MG63 (cell line): ENCODE measurements around the gene HABP2. TPM values are rescaled to one million over a fixed set of nuclear protein-coding genes. Genes with fewer than 3 reads are reported as not detected.

Source experiments
- DNase-seq: peaks from one replicate; pipeline ENCODE4 v3.0.0-alpha.2; 2020
- H3K27me3 ChIP-seq: fragments of 250-450 bp; sonication (Bioruptor Pico); 2 replicates; pipeline ENCODE4 v1.5.1; 2020; ENCODE audit warnings: mild to moderate bottlenecking, moderate library complexity
- H3K36me3 ChIP-seq: fragments of 250-450 bp; sonication (Bioruptor Pico); 2 replicates; pipeline ENCODE4 v1.5.1; 2020; ENCODE audit warnings: mild to moderate bottlenecking, moderate library complexity
- H3K4me3 ChIP-seq: fragments of 250-450 bp; sonication (Bioruptor Pico); 2 replicates; pipeline ENCODE4 v1.5.1; 2020; ENCODE audit warnings: mild to moderate bottlenecking, moderate library complexity
- H3K9me3 ChIP-seq: fragments of 250-450 bp; sonication (Bioruptor Pico); 2 replicates; pipeline ENCODE4 v1.5.1; 2020; ENCODE audit warnings: mild to moderate bottlenecking, moderate library complexity
- total RNA-seq: library from RNA; depleted of rRNA; stranded (reverse); fragments of >200 nt; shearing (Covaris generic); gene quantifications from 2 replicates; pipeline ENCODE4 v1.2.3, GENCODE V29; 2014; ENCODE audit warnings: low replicate concordance

HABP2 gene
- total RNA-seq, 1 experiment from 2014 or later = not detected

DNA sequence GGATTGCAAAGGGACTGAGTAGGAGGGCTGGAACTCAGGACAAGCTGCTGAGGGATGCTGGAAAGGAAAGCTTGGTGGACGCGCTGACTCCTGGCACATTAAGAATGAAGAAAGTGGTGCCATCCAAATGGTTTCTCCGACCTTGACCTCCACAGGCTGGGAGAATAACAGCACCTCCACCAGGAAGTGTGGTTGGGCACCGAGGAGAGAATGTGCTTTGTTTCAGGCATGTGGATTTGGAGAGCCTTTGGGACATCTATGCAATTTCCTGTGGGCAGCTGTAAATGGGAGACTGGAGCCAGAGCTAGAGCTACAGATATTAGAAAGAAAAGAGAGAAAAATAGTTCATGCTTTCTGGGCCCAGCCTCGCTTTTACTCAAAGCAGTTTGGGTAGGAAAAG lies 29.8 kb upstream of the HABP2 start:
- no peak for DNase-seq
- Histone ChIP-seq H3K9me3 (no peaks in the 10 kb centered on the region), H3K36me3 (no peaks in the 10 kb centered on the region), H3K4me3 (no peak overlapping the region), H3K27me3 (no peaks in the 10 kb centered on the region; the same call in 1 of the 2 replicates)

DNA sequence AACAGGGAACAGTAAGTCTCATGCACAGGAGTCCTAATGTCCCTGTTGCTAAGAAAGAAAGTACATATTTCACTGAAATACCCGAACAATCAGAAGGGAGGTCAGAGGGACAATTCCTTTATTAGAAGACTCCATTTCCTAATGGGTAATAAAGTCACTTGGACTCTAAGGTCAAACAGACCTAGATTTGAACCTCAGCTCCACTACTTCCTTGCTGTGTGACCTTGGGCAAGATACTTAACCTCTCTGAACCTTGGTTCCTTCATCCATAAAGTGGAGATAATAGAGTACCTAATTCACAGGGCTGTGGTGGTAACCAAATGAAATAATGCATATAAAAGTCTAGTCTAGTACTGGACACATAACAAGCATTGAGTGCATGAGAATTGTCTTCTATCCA lies 29.2 kb upstream of the HABP2 start:
- Histone ChIP-seq H3K4me3 (no peak overlapping the region), H3K36me3 (no peaks in the 10 kb centered on the region), H3K27me3 (no peaks in the 10 kb centered on the region; the same call in 1 of the 2 replicates), H3K9me3 (no peaks in the 10 kb centered on the region)
- DNase-seq = no peak

- no peak overlapping the region for H3K4me3 ChIP-seq
- H3K27me3 ChIP-seq = no peaks in the 10 kb centered on the region; the same call in 1 of the 2 replicates
- DNase-seq = no peak
- no peaks in the 10 kb centered on the region for H3K36me3 ChIP-seq
- H3K9me3 ChIP-seq = no peaks in the 10 kb centered on the region
These were observed 28.7 kb upstream of the HABP2 start for GRCh38 chr10:113524120-113524519.

DNA sequence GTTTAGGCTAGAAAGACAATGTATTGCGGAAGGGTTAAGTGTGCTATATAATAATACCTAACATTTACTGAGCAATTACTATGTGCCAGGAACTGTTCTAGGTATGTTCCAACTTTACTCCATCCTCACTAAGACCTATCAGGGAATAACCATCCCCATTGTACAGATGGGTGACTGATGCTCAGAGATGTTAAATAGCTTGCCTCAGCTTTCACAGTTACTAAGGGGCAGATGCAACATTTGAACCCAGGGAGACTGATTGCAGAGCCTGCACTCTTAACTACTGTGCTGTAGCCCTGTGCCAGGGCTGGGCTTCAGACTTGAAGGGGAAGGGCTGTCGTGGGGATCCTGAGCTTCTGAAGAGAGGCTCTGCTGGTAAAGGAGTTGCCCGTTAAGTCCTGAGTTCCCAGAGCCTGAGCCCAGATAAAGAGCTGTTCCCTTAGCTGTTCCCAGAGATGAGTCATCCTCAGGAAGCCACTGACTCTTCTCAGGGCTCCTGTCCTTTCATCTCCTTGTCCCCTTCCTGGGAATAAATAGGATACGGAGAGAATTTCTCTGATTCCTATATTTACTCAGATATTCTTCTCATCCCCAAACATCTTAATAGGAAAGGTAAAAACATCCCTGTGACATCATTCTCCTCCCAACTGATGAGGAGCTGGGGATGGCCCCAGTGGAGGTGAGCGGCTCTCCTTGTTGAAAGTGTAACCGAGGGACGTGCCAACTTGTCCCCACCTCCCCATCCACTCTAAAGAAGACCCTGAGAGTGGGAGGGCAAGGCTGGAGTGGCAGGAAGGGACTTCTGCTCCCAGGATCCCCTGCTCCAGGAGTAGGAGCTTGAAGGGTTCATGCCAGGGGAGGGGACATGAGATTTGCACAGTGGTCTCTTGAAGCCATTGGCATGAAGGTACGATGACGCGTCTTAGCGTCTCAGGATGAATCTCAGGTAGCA lies 28.0 kb upstream of the HABP2 start:
- no peaks in the 10 kb centered on the region; the same call in 1 of the 2 replicates for H3K27me3 ChIP-seq
- DNase-seq = no peak

GRCh38 chr10:113525713-113526112 lies 27.1 kb upstream of the HABP2 start:
- Histone ChIP-seq H3K36me3 (no peaks in the 10 kb centered on the region), H3K9me3 (no peaks in the 10 kb centered on the region), H3K27me3 (no peaks in the 10 kb centered on the region; the same call in 1 of the 2 replicates), H3K4me3 (no peak overlapping the region)
- DNase-seq = no peak

More for the DNA sequence above, 28.0 kb upstream of the HABP2 start:
- Histone ChIP-seq H3K9me3 (no peaks in the 10 kb centered on the region), H3K4me3 (no peak overlapping the region), H3K36me3 (no peaks in the 10 kb centered on the region)

DNA sequence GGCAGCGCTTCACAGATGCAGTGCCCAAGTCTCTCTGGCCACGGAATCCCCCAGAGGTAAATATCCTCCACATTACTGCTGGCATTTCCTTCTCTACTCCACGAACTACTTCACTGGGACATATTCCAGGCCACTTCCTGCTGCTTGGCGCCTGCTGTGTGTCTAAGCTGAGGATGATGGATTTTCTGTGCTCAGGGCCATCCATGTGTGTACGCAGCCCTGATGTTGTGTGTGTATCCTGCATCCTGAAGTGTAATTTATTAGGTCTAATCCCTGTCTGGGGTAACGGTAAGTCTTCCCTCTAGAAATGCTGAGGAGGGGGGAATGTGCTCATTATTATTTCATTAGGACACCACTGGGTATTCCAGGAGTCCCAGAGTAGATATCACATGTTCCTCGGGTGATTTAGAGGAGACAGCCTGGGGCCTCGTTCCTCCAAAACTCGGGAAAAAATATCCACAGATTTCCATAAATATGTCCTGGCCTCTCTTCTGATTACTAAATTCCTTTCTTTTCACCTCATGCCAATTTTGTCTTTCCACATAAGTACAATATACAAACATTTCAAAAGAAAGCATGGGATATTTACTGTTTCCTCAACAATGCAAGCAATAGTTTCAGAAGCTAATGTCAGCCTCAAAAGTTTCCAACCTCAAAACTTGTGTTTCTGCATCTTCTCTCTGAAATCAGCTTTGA lies 25.5 kb upstream of the HABP2 start:
- Histone ChIP-seq H3K36me3 (no peaks in the 10 kb centered on the region), H3K4me3 (no peak overlapping the region), H3K9me3 (no peaks in the 10 kb centered on the region), H3K27me3 (no peaks in the 10 kb centered on the region; the same call in 1 of the 2 replicates)
- DNase-seq = peak; percentile 62

DNA sequence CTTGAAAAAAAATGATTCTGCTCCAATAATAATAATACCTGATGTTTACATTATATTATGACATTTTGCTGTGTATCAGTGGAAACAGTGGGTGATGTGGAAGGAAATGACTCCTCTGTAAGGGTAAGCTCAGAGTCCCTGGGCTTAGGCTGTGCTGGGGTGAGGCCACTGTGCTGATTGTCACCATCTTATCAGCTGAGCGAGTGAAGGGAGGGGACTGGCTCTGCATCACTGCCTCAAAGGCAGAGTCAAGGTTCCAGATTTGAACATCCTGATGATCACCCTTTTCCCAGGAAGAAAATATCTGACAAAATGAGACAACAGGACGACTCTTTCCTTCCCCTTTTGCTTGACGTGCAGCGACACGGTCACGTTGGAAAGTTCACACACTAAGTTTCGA lies 24.0 kb upstream of the HABP2 start:
- Histone ChIP-seq H3K27me3 (no peaks in the 10 kb centered on the region), H3K4me3 (no peak overlapping the region), H3K36me3 (no peaks in the 10 kb centered on the region), H3K9me3 (no peaks in the 10 kb centered on the region)
- DNase-seq = no peak

DNA sequence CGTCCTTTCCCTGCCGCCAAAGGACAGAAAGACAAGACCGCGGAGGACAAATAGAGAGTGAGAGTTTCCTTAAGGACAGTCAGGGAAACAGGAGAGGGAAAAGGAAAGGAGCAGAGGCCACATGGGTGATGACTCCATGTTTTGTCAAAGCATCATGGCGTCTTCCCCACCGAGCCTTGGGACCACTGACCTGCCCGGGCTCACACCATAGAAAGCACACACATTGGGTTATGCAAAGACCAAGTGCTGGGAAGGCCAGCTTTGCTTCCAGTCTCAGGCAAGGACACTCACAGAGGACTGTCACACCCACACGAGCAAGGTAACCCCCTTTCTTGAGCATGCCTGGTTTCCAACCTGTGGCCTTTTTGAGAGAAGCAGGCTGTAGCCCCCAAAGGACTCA lies 23.3 kb upstream of the HABP2 start:
- no peak for DNase-seq
- no peak overlapping the region for H3K4me3 ChIP-seq
- H3K9me3 ChIP-seq = no peaks in the 10 kb centered on the region
- no peaks in the 10 kb centered on the region for H3K27me3 ChIP-seq
- no peaks in the 10 kb centered on the region for H3K36me3 ChIP-seq

GRCh38 chr10:113530476-113530875 lies 22.4 kb upstream of the HABP2 start:
- no peak for DNase-seq
- H3K9me3 ChIP-seq = no peaks in the 10 kb centered on the region
- no peaks in the 10 kb centered on the region for H3K36me3 ChIP-seq
- H3K27me3 ChIP-seq = no peaks in the 10 kb centered on the region
- H3K4me3 ChIP-seq = no peak overlapping the region

DNA sequence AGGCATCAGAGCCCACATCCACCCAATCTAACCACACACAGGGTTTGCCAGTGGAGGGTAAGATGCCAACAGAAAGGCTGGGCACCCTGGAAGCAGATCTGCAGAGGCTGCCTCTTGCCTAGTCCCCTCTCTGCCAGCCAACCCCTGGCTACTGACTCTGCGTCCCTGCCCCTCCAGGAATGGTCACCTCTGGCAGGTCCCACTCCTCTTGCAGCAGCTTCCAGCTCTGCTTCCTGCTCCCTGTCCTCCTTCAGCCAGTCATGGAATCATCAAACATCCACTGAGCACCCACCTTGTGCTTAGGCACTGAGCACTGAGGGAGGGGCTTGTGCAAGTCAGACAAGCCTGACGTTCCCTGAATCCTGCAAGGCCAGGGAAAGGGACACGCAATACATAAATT lies 20.1 kb upstream of the HABP2 start:
- Histone ChIP-seq H3K27me3 (no peaks in the 10 kb centered on the region), H3K36me3 (no peaks in the 10 kb centered on the region), H3K9me3 (no peaks in the 10 kb centered on the region), H3K4me3 (no peak overlapping the region)
- no peak for DNase-seq

GRCh38 chr10:113533801-113534200 lies 19.1 kb upstream of the HABP2 start:
- no peaks in the 10 kb centered on the region for H3K9me3 ChIP-seq
- H3K27me3 ChIP-seq = no peaks in the 10 kb centered on the region
- H3K36me3 ChIP-seq = no peaks in the 10 kb centered on the region
- DNase-seq = no peak
- no peak overlapping the region for H3K4me3 ChIP-seq

DNA sequence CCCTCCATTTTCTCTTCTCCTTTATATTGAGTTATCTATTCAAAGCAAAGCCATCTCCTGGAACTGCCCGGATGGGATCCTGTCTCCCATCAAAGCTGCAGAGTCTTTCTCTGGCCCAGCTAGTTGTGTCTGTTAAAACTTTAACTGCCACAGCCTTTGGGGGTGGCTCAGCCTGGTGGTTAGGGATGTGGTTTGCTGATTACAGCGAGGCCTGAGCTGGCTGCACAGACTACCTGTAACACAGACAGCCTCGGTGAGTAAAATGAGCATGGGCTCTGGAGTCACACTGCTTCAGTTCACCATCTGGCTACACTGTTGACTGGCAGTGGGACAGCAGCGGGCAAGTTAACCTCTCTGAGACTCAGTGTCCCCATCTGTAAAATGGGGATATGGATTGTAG lies 18.4 kb upstream of the HABP2 start:
- Histone ChIP-seq H3K36me3 (no peaks in the 10 kb centered on the region), H3K27me3 (no peaks in the 10 kb centered on the region), H3K4me3 (no peak overlapping the region), H3K9me3 (no peaks in the 10 kb centered on the region)
- DNase-seq = no peak

DNA sequence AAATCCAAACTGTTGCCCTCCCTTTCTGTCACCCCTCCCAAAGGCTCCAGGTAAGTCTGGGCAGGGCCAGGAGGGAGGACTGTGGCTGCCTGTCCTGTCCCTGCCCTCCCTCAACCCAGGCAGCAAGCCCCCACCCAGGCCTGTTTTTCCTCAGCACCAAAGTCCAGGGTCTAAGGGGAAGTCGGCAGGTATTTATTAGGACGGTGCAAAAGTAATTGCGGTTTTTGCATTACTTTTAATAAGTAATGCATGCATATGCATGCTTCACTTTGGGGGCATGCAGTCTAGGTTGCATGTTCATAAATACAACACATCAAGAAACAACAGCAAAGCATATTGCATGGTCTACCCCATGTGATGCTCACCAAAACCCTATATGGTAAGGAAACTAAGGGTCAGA lies 15.2 kb upstream of the HABP2 start:
- Histone ChIP-seq H3K36me3 (no peaks in the 10 kb centered on the region), H3K9me3 (no peaks in the 10 kb centered on the region), H3K4me3 (no peak overlapping the region), H3K27me3 (no peaks in the 10 kb centered on the region)
- no peak for DNase-seq

DNA sequence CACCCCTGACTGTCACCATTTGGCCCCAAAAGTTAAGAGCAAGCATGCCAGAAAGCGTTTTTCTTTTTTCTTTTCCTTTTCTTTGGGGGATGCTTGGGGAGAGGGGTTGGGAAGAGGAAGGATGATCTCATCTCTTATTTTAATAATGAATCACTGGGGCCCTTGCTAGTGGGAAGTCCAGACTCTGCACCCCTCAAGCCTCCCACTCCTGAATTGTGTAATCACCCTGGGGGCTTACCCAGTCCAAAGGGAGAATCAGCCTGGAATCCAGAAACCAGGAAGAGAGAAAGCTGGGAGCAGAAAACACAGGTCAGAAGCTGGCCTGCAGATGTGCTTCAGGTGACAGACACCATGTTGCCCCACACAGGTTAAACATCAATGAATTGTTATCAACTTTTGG lies 14.7 kb upstream of the HABP2 start:
- Histone ChIP-seq H3K9me3 (no peaks in the 10 kb centered on the region), H3K27me3 (no peaks in the 10 kb centered on the region), H3K36me3 (no peaks in the 10 kb centered on the region), H3K4me3 (no peak overlapping the region)
- DNase-seq = no peak

- peak; percentile 84 for DNase-seq
- Histone ChIP-seq H3K9me3 (no peaks in the 10 kb centered on the region), H3K36me3 (no peaks in the 10 kb centered on the region), H3K4me3 (no peak overlapping the region), H3K27me3 (no peaks in the 10 kb centered on the region)
These were observed 13.1 kb upstream of the HABP2 start for GRCh38 chr10:113539789-113540188.

DNA sequence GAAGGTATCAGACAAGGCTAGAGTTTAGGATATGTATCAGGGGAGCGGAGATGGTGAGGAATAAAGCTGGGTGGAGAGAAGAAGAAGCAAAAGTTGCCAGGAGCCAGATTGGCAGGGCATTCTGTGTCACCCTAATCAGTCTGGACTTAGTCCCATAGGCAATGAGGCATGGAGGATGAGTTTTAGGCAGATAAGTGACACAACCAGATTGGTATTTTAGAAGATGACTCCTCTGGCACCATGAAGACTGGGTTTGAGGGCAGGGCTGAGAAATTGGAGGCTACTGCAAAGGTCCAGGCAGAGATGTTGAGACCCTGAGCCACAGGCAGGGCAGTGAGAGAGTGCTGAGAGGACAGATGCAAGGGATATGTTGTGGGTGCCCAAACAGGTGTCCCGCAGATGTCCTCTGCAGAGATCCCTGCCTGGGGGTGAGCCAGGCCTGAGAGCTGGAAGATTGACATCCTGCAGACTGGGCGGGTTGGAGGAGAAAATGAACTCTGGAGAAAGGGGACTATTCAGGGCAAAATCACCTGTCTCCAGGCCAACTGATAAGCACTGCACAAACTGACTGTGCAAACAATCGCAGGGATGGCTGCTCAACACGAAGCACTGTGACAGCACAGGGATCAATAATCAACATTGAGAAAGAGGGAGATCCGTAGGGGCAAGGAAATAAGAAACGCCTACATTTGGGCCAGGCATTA lies 11.9 kb upstream of the HABP2 start:
- H3K36me3 ChIP-seq = no peaks in the 10 kb centered on the region
- H3K4me3 ChIP-seq = no peak overlapping the region
- DNase-seq = peak; percentile 47
- H3K9me3 ChIP-seq = no peaks in the 10 kb centered on the region
- no peaks in the 10 kb centered on the region for H3K27me3 ChIP-seq

- Histone ChIP-seq H3K27me3 (no peaks in the 10 kb centered on the region), H3K9me3 (no peaks in the 10 kb centered on the region), H3K36me3 (no peaks in the 10 kb centered on the region), H3K4me3 (no peak overlapping the region)
- no peak for DNase-seq
These were observed 11.3 kb upstream of the HABP2 start for GRCh38 chr10:113541549-113541927.
